SHP77 (cell line): ENCODE results near the gene FOXD3.

Experiments
- DNase-seq, 2 experiments: peaks; one replicate each; lab custom pipeline; 2025; lab: John Stamatoyannopoulos, UW

The FOXD3 gene

DNA sequence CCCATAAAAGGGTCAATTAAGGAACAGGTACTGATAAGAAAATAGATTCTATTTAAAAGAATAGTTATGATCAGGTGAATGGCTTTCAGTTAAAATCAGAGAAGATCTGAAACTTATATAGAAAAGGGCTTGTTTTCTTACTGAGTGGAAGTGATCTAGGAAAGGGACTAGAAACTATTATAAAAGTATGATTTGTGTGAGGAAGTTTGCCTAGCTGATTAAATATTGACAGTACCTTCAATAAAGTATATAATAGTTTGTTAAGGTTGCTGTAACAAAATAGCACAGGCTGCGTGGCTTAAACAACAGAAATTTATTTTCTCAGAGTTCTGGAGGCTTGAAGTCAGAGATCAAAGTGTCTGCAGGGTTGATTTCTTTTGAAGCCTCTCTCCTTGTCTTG, 39.7 kb downstream of the FOXD3 start:
- DNase-seq: no peak

DNA sequence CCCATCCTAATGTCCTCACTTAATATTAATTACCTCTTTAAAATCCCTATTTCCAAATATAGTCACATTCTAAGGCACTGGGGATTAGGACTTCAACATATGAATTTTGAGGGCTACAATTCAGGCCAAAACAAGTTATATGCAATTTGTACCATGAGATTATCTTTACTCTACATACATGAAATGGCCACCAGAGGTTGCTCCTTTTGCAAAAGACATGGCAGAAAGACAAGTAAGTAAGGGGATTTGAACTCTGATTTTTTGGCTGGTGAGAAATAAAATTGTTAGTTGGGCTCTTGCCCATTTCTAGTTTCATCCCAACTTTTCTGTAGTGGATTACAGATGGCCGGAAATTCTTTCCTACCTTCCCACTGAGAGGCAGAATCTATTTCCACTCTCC, 40.2 kb downstream of the FOXD3 start:
- DNase-seq: no peak

DNA sequence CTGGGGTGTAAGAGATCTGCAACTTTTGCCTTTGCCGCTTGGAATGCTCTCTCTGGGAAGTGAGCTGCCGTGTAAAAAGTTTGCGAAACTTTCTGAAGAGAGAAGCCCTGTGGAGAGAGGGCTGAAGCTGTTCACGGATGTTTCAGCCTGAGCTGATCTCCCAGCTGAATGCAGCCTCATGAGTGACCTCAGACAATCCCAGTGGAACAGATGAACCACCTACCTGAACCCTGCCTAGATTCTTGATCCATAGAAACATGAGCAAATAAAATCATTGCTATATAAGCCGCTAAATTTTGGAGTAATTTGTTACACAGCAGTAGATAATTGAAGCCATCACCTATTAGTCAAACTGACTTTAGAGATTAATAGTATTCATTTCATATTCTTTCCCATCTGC, 40.6 kb downstream of the FOXD3 start:
- no peak for DNase-seq

DNA sequence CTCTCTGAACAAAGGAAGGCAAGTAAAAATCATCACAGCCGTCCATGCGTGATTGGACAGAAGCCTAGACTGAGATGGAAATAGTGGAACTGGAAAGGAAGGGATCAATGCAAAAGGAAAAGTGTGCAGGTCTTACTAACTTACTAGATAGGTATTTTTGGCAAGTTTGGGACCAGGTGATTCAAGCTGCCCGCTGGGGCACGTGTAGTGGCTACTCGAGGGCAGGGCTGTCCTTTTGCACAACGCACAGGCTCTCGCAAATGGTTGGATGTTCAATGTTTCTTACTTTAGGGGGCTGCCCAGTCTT, 44.5 kb downstream of the FOXD3 start:
- DNase-seq: no peak

DNA sequence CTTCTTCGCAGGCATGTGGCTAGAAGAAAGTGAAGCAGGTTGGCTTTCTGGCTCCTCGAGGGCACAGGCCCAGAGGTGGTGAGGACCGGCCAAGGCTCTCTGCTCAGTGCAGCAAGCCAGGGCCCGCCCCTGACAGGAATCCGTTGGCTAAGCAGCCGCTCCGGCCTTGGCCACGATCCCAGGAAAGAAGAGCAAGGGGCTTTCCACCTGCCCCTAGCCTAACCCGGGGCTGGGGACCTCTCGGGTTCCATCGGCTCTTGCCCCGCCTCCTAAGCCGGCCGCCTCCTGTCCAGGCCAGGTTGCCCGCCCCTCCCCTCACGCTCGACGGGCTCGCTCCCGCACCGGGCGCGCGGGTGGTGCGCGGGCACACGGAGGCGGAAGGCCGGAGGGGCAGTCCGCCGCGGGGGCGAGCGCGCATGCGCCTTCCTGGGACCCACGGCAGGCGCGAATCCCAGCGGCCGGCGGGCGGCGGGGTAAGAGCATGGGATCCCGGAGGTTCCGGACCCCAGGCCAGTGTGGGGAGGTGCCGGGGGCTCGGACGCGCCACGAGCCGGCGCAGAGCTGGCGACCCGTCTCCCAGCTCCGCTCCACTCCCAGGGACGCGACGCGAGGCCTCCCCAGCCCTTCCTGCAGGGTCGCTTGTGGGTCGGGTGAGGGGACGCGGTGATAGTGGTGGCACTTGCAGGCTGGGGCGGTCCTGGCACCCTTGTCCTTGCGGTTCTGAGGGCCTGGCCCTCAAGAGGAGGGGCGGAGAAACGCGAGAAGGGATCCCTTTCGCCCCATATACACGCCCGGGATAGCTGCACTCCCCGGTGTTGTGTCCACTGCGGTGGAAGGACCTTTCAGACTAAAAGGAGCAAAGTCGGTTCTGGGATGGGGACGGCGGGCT, 45.1 kb downstream of the FOXD3 start, which contains the start of gene ALG6:
Gene ALG6 (plus strand): TSS at position 413 of the 889 bp plus-strand sequence. CDS start 3,351 bp downstream, outside the sequence.
- DNase-seq: peak; percentile 91 to 96

DNA sequence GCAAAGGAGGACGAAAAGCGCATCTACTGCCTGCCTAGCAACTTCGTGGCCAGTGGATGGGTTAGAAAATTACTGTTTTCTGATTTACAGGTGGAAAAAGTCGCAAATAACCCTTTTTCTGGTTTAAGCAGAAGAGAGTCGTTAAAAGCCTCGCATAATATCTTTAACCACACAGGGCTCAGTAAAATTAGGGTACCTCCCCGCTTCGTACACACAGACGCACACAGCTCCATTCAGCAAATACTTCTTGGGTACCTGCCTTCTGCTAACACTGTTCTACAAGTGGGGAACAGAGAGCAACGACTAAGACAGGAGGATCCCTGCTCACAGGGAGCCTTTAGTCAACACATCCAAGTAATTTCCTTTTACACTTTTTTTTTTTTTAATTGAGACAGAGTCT, 45.8 kb downstream of the FOXD3 start:
- no peak for DNase-seq
